HK-2 (cell line): ENCODE measurements around the gene ZBTB7C.
"Not testable (repeated sequence)": the region's sequence is repeated elsewhere in the genome, so short reads cannot be mapped to it uniquely, and the experiment has no call there.

Experiments
- DNase-seq: peaks from one replicate; pipeline ENCODE4 v3.0.0-alpha.2; 2018; ENCODE audit not compliant: unreplicated experiment

ZBTB7C gene

GRCh38 chr18:48297139-48297538 is 112.0 kb downstream of the ZBTB7C start:
- DNase-seq = no peak

- no peak for DNase-seq
Measured at GRCh38 chr18:48296581-48296980, 112.6 kb downstream of the ZBTB7C start.

GRCh38 chr18:48295586-48296311 is 113.4 kb downstream of the ZBTB7C start:
- DNase-seq = no peak

GRCh38 chr18:48294899-48295585 is 114.1 kb downstream of the ZBTB7C start:
- no peak for DNase-seq

- no peak for DNase-seq
Measured at GRCh38 chr18:48293954-48294898, 115.0 kb downstream of the ZBTB7C start.

GRCh38 chr18:48292782-48293424 is 116.3 kb downstream of the ZBTB7C start:
- no peak for DNase-seq

- no peak for DNase-seq
Measured at GRCh38 chr18:48292229-48292628, 117.0 kb downstream of the ZBTB7C start.

GRCh38 chr18:48290162-48290926 is 118.8 kb downstream of the ZBTB7C start:
- no peak for DNase-seq

GRCh38 chr18:48284743-48285142 is 124.4 kb downstream of the ZBTB7C start:
- no peak for DNase-seq

- not testable (repeated sequence) for DNase-seq
Measured at GRCh38 chr18:48284011-48284410, 125.2 kb downstream of the ZBTB7C start.

GRCh38 chr18:48281460-48281859 is 127.7 kb downstream of the ZBTB7C start:
- not testable (repeated sequence) for DNase-seq

- no peak for DNase-seq
Measured at GRCh38 chr18:48279312-48279711, 129.9 kb downstream of the ZBTB7C start.

GRCh38 chr18:48278081-48278480 is 131.1 kb downstream of the ZBTB7C start:
- DNase-seq = no peak

GRCh38 chr18:48274301-48274700 is 134.9 kb downstream of the ZBTB7C start:
- no peak for DNase-seq

GRCh38 chr18:48270929-48271328 is 138.3 kb downstream of the ZBTB7C start:
- no peak for DNase-seq

GRCh38 chr18:48265328-48265727 is 143.9 kb downstream of the ZBTB7C start:
- DNase-seq = no peak

GRCh38 chr18:48263914-48264902 is 145.0 kb downstream of the ZBTB7C start:
- no peak for DNase-seq

- DNase-seq = no peak
Measured at GRCh38 chr18:48263192-48263853, 145.9 kb downstream of the ZBTB7C start.

GRCh38 chr18:48260237-48260636 is 148.9 kb downstream of the ZBTB7C start:
- no peak for DNase-seq
